Endothelial cell of umbilical vein (primary cell): Measurements from ENCODE around the gene OR8B2. TPM values are rescaled to one million over a fixed set of nuclear protein-coding genes. Genes with fewer than 3 reads are reported as not detected.

Source experiments
- BruUV-seq: library from RNA; stranded (reverse); fragments of 400-500 nt; replicated peaks from 2 replicates; lab custom pipeline; 2021; lab: Mats Ljungman, UMichigan
- CTCF ChIA-PET: fragments of 300-600, 350-600 bp; sonication (Branson Sonifier 250); formaldehyde crosslinking; loops from one replicate; lab custom pipeline; 2021; ENCODE audit warnings: antibody characterized with exemption, inconsistent platforms; lab: Charles Lee
- POLR2A ChIA-PET: fragments of 300-600, 350-600 bp; sonication (Branson Sonifier 250); formaldehyde crosslinking; loops from one replicate; lab custom pipeline; 2021; ENCODE audit warnings: antibody characterized with exemption, inconsistent platforms; lab: Charles Lee
- DNase-seq: peaks from one replicate; pipeline ENCODE4 v3.0.0-alpha.2; 2011; ENCODE audit warnings: low read depth, low spot score
- FAIRE-seq: peaks from 2 replicates; lab custom pipeline; 2011; peaks lifted over from hg19 to GRCh38; lab: Jason Lieb, UNC
- H2AFZ ChIP-seq: 2 replicates; pipeline ENCODE4 v1.6.0; 2012; ENCODE audit warnings: low read depth, low read length, control low read depth, inconsistent platforms
- H3K27ac ChIP-seq: 2 replicates; pipeline ENCODE4 v1.5.1; 2011; ENCODE audit warnings: low read depth, mild to moderate bottlenecking, control low read depth, low read length, moderate library complexity; ENCODE audit not compliant: insufficient read depth
- H3K27me3 ChIP-seq, 2 experiments: 2 replicates each; pipeline versions ENCODE4 v1.6.0 to v1.6.1; 2011; ENCODE audit warnings: low read length in 2 of 2, mixed read lengths in 1 of 2; ENCODE audit not compliant: control insufficient read depth in 2 of 2, insufficient read depth in 2 of 2
- H3K36me3 ChIP-seq, 2 experiments: 2 replicates in 1 of 2; 3 replicates in 1 of 2; pipeline ENCODE4 v1.5.1; 2011; ENCODE audit warnings: low read length in 2 of 2, mild to moderate bottlenecking in 1 of 2, moderate library complexity in 1 of 2; ENCODE audit not compliant: control insufficient read depth in 2 of 2, insufficient read depth in 2 of 2; ENCODE audit errors: extremely low read depth in 1 of 2
- H3K4me1 ChIP-seq: 3 replicates; pipeline ENCODE4 v1.5.1; 2011; ENCODE audit warnings: mild to moderate bottlenecking, low read length; ENCODE audit not compliant: control insufficient read depth, insufficient read depth; ENCODE audit errors: extremely low read depth
- H3K4me2 ChIP-seq: 2 replicates; pipeline ENCODE4 v1.6.1; 2011; ENCODE audit warnings: low read length, control low read depth, mixed read lengths; ENCODE audit not compliant: insufficient read depth
- H3K4me3 ChIP-seq, 3 experiments: fragments of 200-600 bp in 1 of 3; sonication (generic), shearing (Covaris generic) in 1 of 3; replicated peaks in 1 of 3; 2 replicates each; pipeline ENCODE4 v1.5.1; 2011 to 2016; ENCODE audit warnings: control low read depth in 3 of 3, low read length in 3 of 3, mild to moderate bottlenecking in 2 of 3, inconsistent platforms in 1 of 3, low read depth in 1 of 3, moderate library complexity in 1 of 3; ENCODE audit not compliant: insufficient read depth in 1 of 3
- H3K79me2 ChIP-seq: 2 replicates; pipeline ENCODE4 v1.6.0; 2012; ENCODE audit warnings: low read length, inconsistent platforms; ENCODE audit not compliant: control insufficient read depth, insufficient read depth
- H3K9ac ChIP-seq: replicated peaks from 2 replicates; pipeline ENCODE3; 2011; ENCODE audit warnings: low read length, control low read depth; ENCODE audit not compliant: insufficient read depth; ENCODE audit errors: extremely low read depth
- H3K9me1 ChIP-seq: replicated peaks from 3 replicates; pipeline ENCODE4 v1.6.0; 2011; ENCODE audit warnings: mild to moderate bottlenecking, low read length; ENCODE audit not compliant: control insufficient read depth, insufficient read depth; ENCODE audit errors: extremely low read depth
- H3K9me3 ChIP-seq: replicated peaks from 2 replicates; pipeline ENCODE4 v1.5.1; 2012; ENCODE audit warnings: low read length, inconsistent platforms; ENCODE audit not compliant: control insufficient read depth, insufficient read depth
- H4K20me1 ChIP-seq: replicated peaks from 2 replicates; pipeline ENCODE3; 2011; ENCODE audit warnings: mild to moderate bottlenecking, low read length; ENCODE audit not compliant: control insufficient read depth, insufficient read depth; ENCODE audit errors: extremely low read depth
- EZH2 ChIP-seq: IDR thresholded peaks from 2 replicates; pipeline ENCODE4 v1.6.1; 2012; ENCODE audit warnings: borderline replicate concordance, low read depth, mild to moderate bottlenecking, moderate library complexity, low read length, inconsistent platforms; ENCODE audit not compliant: severe bottlenecking
- FOS ChIP-seq: IDR thresholded peaks from 2 replicates; pipeline ENCODE4 v1.6.1; 2011; ENCODE audit warnings: mild to moderate bottlenecking, low read length, moderate library complexity, borderline replicate concordance; ENCODE audit not compliant: insufficient read depth
- GATA2 ChIP-seq: IDR thresholded peaks from 2 replicates; pipeline ENCODE4 v1.7.0; 2011; ENCODE audit warnings: low read depth, mild to moderate bottlenecking, moderate library complexity, mixed read lengths, low read length; ENCODE audit not compliant: insufficient read length, insufficient read depth
- JUN ChIP-seq: IDR thresholded peaks from 2 replicates; pipeline ENCODE4 v1.6.1; 2011; ENCODE audit warnings: borderline replicate concordance, low read depth; ENCODE audit not compliant: insufficient read length, insufficient read depth
- MAX ChIP-seq: IDR thresholded peaks from 2 replicates; pipeline ENCODE4 v1.6.1; 2011; ENCODE audit not compliant: insufficient read depth, insufficient read length
- MYC ChIP-seq: IDR thresholded peaks from one replicate; pipeline ENCODE4 v1.6.1; 2011; ENCODE audit warnings: mild to moderate bottlenecking, low read depth, low read length
- POLR2A ChIP-seq: IDR thresholded peaks from 2 replicates; pipeline ENCODE4 v1.6.1; 2012; ENCODE audit warnings: low read depth, mild to moderate bottlenecking, control low read depth, low read length
- POLR2AphosphoS5 ChIP-seq: IDR thresholded peaks from 2 replicates; pipeline ENCODE4 v1.6.1; 2012; ENCODE audit warnings: low read depth, mild to moderate bottlenecking, control low read depth, low read length, moderate library complexity; ENCODE audit not compliant: insufficient read depth
- dilution Hi-C: fragments of 300-500 bp; cut with MboI; formaldehyde crosslinking; loops from one replicate; pipeline ENCODE4 v1.15.0; 2019; ENCODE audit warnings: low sequenced_read_pairs; ENCODE audit not compliant: extremely low pct_ligation_motif_present
- intact Hi-C: fragments of 100-400 bp; cut with micrococcal nuclease; formaldehyde crosslinking; loops from one replicate; pipeline ENCODE4 v1.10.0; 2022
- polyA plus RNA-seq, 4 experiments: library from polyadenylated mRNA; depleted of rRNA in 3 of 4; stranded (reverse) in 3 of 4; unstranded in 1 of 4; fragments of >200 nt; gene quantifications; 2 replicates each; pipeline versions ENCODE4 v1.2.1 to v1.2.3, GENCODE V29; 2011 to 2012; ENCODE audit warnings: missing spikeins in 1 of 4
- total RNA-seq: library from RNA; stranded (reverse); gene quantifications from 2 replicates; pipeline ENCODE4 v1.2.3, GENCODE V29; 2021
- TF ChIP-seq, protein P1 (sequence below), 2 donors: IDR thresholded peaks; 1 replicate in 1 of 2; 2 replicates in 1 of 2; pipeline ENCODE4 v1.5.1; 2011; ENCODE audit warnings: low read length in 2 of 2, mild to moderate bottlenecking in 2 of 2, moderate library complexity in 2 of 2, control low read depth in 1 of 2, inconsistent platforms in 1 of 2, low read depth in 1 of 2; ENCODE audit not compliant: insufficient read depth in 1 of 2; ENCODE audit errors: extremely low read depth in 1 of 2

The OR8B2 gene
- total and polyA plus RNA-seq, 2 donors (not counting 3 experiments of a cell fraction or from before 2014, with no cell fraction given): not detected

DNA sequence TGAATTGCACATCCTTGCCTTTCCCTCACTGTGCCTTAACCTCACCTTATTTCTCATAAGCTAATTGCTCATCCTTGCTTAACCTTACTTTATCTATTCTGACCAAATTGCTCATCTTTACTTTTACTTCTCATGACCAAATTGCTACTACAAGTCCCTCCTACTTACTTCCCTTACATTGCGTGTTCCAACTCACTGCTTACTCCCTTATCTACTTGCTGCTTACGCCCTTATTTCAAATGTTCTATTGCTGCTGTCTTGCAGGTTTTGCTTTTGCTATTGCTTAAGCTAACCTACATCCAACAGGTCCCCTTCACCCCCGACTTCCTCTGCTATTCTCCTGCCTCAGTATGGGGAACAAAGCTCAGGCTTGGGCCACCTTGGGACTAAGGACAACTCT lies 8.0 kb downstream of the OR8B2 start:
- CTCF ChIA-PET: no interaction called here
- peaks cover 0 to 4% of the 10 kb centered on the region in 2 experiments for H3K27me3 ChIP-seq
- intact Hi-C loops (no loop called here), dilution Hi-C loops (no loop called here)
- DNase-seq (no peak), FAIRE-seq (no peak)
- no peak overlapping the region for H3K4me3 ChIP-seq
- no peak overlapping the region for H2AFZ ChIP-seq
- no peaks in the 10 kb centered on the region for H3K36me3 ChIP-seq
- no peaks in the 10 kb centered on the region for H4K20me1 ChIP-seq
- POLR2A ChIA-PET: no interaction called here
- BruUV-seq: no TSS peak
- no peak overlapping the region for H3K27ac ChIP-seq
- H3K4me2 ChIP-seq: no peak overlapping the region
- H3K9me1 ChIP-seq: no peaks in the 10 kb centered on the region
- H3K9ac ChIP-seq: no peak overlapping the region
- no peaks in the 10 kb centered on the region for H3K79me2 ChIP-seq
- H3K4me1 ChIP-seq: no peaks in the 10 kb centered on the region
- H3K9me3 ChIP-seq: no peaks in the 10 kb centered on the region
- TF ChIP-seq GATA2: no peak
- no peak for TF ChIP-seq JUN
- TF ChIP-seq FOS: no peak

DNA sequence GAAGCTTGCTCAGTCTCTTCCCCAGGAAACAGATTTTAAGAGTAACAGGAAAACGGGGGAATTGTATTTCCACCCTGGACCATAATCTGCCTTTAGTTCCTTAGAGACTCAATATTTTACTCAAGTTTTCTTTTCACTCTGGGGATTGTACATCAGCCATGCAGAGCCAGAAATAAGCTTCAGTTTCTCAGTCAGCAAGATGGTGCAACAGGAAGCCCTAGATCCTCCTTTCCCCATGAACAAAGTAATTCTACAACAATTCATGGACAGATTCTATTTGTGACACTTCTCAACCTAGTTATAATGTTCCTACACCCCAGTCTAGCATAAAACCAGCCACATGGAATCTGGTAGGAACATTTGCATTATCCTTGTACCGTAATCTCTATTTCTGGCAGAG lies 24.7 kb downstream of the OR8B2 start:
- dilution Hi-C loops (no loop called here), intact Hi-C loops (no loop called here)
- Histone ChIP-seq H3K27me3 (no peaks in the 10 kb centered on the region), H3K4me1 (no peaks in the 10 kb centered on the region), H3K27ac (no peak overlapping the region), H3K9me3 (no peaks in the 10 kb centered on the region), H3K4me3 (no peak overlapping the region), H2AFZ (no peak overlapping the region), H3K79me2 (no peaks in the 10 kb centered on the region), H3K9ac (no peak overlapping the region), H3K9me1 (no peaks in the 10 kb centered on the region), H3K36me3 (no peaks in the 10 kb centered on the region), H4K20me1 (no peaks in the 10 kb centered on the region), H3K4me2 (no peak overlapping the region)
- BruUV-seq: no TSS peak
- DNase-seq (no peak), FAIRE-seq (no peak)
- no peak for TF ChIP-seq POLR2AphosphoS5
- TF ChIP-seq GATA2: no peak
- TF ChIP-seq FOS: no peak
- no peak for TF ChIP-seq JUN
- no peak for TF ChIP-seq POLR2A
- TF ChIP-seq MAX: no peak
- TF ChIP-seq EZH2: no peak
- TF ChIP-seq, protein P1, sequence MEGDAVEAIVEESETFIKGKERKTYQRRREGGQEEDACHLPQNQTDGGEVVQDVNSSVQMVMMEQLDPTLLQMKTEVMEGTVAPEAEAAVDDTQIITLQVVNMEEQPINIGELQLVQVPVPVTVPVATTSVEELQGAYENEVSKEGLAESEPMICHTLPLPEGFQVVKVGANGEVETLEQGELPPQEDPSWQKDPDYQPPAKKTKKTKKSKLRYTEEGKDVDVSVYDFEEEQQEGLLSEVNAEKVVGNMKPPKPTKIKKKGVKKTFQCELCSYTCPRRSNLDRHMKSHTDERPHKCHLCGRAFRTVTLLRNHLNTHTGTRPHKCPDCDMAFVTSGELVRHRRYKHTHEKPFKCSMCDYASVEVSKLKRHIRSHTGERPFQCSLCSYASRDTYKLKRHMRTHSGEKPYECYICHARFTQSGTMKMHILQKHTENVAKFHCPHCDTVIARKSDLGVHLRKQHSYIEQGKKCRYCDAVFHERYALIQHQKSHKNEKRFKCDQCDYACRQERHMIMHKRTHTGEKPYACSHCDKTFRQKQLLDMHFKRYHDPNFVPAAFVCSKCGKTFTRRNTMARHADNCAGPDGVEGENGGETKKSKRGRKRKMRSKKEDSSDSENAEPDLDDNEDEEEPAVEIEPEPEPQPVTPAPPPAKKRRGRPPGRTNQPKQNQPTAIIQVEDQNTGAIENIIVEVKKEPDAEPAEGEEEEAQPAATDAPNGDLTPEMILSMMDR (IDR thresholded peaks at IDR 0.05; ENCODE audit: extremely low read depth in 1 of 2, insufficient read depth in 1 of 2, low read depth in 1 of 2, low read length in 2 of 2): no peak
- TF ChIP-seq MYC: no peak
- POLR2A ChIA-PET: no interaction called here
- CTCF ChIA-PET: no interaction called here
